Tibial nerve (tissue), 4 donors: ENCODE results near the gene LHFPL3.

Experiments used
- EP300 ChIP-seq, 2 donors: sonication (generic); formaldehyde crosslinking; IDR thresholded peaks; one replicate each; pipeline ENCODE4 v1.6.1; 2017; ENCODE audit warnings: antibody characterized with exemption in 2 of 2, mild to moderate bottlenecking in 1 of 2
- POLR2A ChIP-seq, 2 donors: fragments of 450-650 bp; IDR thresholded peaks; one replicate each; pipeline ENCODE4 v1.6.1; 2017; ENCODE audit warnings: antibody characterized with exemption in 2 of 2, mild to moderate bottlenecking in 2 of 2, moderate library complexity in 2 of 2
- TF ChIP-seq, protein P1 (sequence below), 5 experiments: fragments of 200-600 bp in 3 of 5; fragments of 450-650 bp in 2 of 5; sonication (generic) in 3 of 5; IDR thresholded peaks; one replicate each; pipeline ENCODE4 v1.5.1; 2016 to 2019; ENCODE audit warnings: antibody characterized with exemption in 5 of 5, mild to moderate bottlenecking in 3 of 5, moderate library complexity in 2 of 5

DNA sequence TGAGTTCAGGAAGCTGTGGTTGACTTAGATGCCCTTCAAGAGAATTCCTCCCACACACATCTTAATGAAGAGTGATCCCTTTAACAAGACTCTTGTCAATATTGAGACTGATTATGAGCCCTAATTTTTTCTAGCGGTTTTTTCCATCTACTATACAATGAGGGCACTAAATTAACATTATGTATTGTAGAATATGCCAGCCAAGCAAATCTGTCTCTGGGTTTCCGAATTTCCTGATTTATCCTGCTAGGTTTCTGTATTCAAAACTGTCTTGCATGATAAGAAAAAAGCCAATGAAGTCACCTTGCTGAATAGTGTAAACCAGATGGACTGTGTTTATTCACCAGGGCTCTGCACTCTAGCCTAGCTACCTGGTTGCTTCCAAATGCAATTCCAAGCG is 461.4 kb downstream of the LHFPL3 start:
- TF ChIP-seq, protein P1, sequence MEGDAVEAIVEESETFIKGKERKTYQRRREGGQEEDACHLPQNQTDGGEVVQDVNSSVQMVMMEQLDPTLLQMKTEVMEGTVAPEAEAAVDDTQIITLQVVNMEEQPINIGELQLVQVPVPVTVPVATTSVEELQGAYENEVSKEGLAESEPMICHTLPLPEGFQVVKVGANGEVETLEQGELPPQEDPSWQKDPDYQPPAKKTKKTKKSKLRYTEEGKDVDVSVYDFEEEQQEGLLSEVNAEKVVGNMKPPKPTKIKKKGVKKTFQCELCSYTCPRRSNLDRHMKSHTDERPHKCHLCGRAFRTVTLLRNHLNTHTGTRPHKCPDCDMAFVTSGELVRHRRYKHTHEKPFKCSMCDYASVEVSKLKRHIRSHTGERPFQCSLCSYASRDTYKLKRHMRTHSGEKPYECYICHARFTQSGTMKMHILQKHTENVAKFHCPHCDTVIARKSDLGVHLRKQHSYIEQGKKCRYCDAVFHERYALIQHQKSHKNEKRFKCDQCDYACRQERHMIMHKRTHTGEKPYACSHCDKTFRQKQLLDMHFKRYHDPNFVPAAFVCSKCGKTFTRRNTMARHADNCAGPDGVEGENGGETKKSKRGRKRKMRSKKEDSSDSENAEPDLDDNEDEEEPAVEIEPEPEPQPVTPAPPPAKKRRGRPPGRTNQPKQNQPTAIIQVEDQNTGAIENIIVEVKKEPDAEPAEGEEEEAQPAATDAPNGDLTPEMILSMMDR (IDR thresholded peaks at IDR 0.05) = no peak
- TF ChIP-seq POLR2A (IDR thresholded peaks at IDR 0.05) (no peak), EP300 (IDR thresholded peaks at IDR 0.05) (no peak)
